Loucy (cell line): ENCODE results near the gene SARNP.

Experiments used
- H2AFZ ChIP-seq: fragments of 200-600 bp; sonication (generic); 2 replicates; pipeline ENCODE4 v1.6.0; 2016; ENCODE audit warnings: antibody characterized with exemption, mild to moderate bottlenecking, low read length, moderate library complexity
- H3F3A ChIP-seq: fragments of 200-600 bp; 2 replicates; pipeline ENCODE4 v1.6.0; 2016; ENCODE audit warnings: antibody characterized with exemption, low read depth, mild to moderate bottlenecking
- H3K27me3 ChIP-seq: fragments of 200-600 bp; sonication (generic); 2 replicates; pipeline ENCODE4 v1.6.1; 2014; ENCODE audit warnings: low read length, mild to moderate bottlenecking; ENCODE audit not compliant: insufficient read depth, poor library complexity, severe bottlenecking
- H3K36me3 ChIP-seq: fragments of 200-600 bp; sonication (generic); 2 replicates; pipeline ENCODE4 v1.6.1; 2016; ENCODE audit warnings: low read length; ENCODE audit not compliant: insufficient read depth
- H3K4me1 ChIP-seq: fragments of 200-600 bp; sonication (generic); 2 replicates; pipeline ENCODE4 v1.5.1; 2014; ENCODE audit warnings: low read length, mild to moderate bottlenecking; ENCODE audit not compliant: insufficient read depth, poor library complexity, severe bottlenecking
- H3K4me2 ChIP-seq: fragments of 200-600 bp; sonication (generic); 2 replicates; pipeline ENCODE4 v1.6.0; 2014; ENCODE audit warnings: antibody characterized with exemption, low read length, low read depth, mild to moderate bottlenecking; ENCODE audit not compliant: poor library complexity, severe bottlenecking
- H3K4me3 ChIP-seq: fragments of 200-600 bp; sonication (generic); 2 replicates; pipeline ENCODE4 v1.5.1; 2014; ENCODE audit warnings: low read length, mild to moderate bottlenecking, mixed read lengths; ENCODE audit not compliant: poor library complexity, severe bottlenecking
- H3K79me2 ChIP-seq: fragments of 200-600 bp; sonication (generic); 2 replicates; pipeline ENCODE4 v1.6.1; 2014; ENCODE audit warnings: low read length; ENCODE audit not compliant: insufficient read depth
- H3K9ac ChIP-seq: fragments of 200-600 bp; sonication (generic); 2 replicates; pipeline ENCODE4 v1.6.0; 2014; ENCODE audit warnings: mild to moderate bottlenecking, low read depth, low read length, moderate library complexity; ENCODE audit not compliant: poor library complexity, severe bottlenecking
- H3K9me2 ChIP-seq: fragments of 200-600 bp; sonication (generic); replicated peaks from 2 replicates; pipeline ENCODE4 v1.6.1; 2016; ENCODE audit warnings: low read depth, low read length, mixed read lengths
- H3K9me3 ChIP-seq: fragments of 200-600 bp; sonication (generic); 2 replicates; pipeline ENCODE4 v1.6.1; 2014; ENCODE audit warnings: mild to moderate bottlenecking, antibody characterized with exemption, low read length, low read depth; ENCODE audit not compliant: insufficient read depth
- H4K20me1 ChIP-seq: fragments of 200-600 bp; sonication (generic); 2 replicates; pipeline ENCODE4 v1.6.0; 2014; ENCODE audit warnings: antibody characterized with exemption, low read length, mild to moderate bottlenecking; ENCODE audit not compliant: insufficient read depth, poor library complexity, severe bottlenecking
- CTCF ChIP-seq: fragments of 200-600 bp; sonication (generic); conservative IDR thresholded peaks from 2 replicates; pipeline ENCODE4 v1.5.1; 2014; ENCODE audit warnings: mild to moderate bottlenecking, antibody characterized with exemption, low read length
- EZH2phosphoT487 ChIP-seq: fragments of 200-600 bp; IDR thresholded peaks from 2 replicates; pipeline ENCODE4 v1.6.1; 2018; ENCODE audit warnings: antibody characterized with exemption, mild to moderate bottlenecking, moderate library complexity, borderline replicate concordance

SARNP gene

GRCh38 chr12:55849616-55850343 is 32.3 kb upstream of the SARNP start:
- H3K9me3 ChIP-seq, result no peaks in the 10 kb centered on the region
- no peaks in the 10 kb centered on the region for H3K79me2 ChIP-seq
- H3K4me1 ChIP-seq, result no peaks in the 10 kb centered on the region
- TF ChIP-seq CTCF, result no peak
- no peak for TF ChIP-seq EZH2phosphoT487
- H3K9me2 ChIP-seq, result no peaks in the 10 kb centered on the region
- H3K4me3 ChIP-seq, result no peak overlapping the region
- H3F3A ChIP-seq, result no peaks in the 10 kb centered on the region
- H4K20me1 ChIP-seq, result no peaks in the 10 kb centered on the region
- H3K36me3 ChIP-seq, result no peaks in the 10 kb centered on the region
- H2AFZ ChIP-seq, result no peak overlapping the region
- H3K27me3 ChIP-seq, result no peaks in the 10 kb centered on the region
- no peak overlapping the region for H3K9ac ChIP-seq
- H3K4me2 ChIP-seq, result no peak overlapping the region

GRCh38 chr12:55847603-55848291 is 30.2 kb upstream of the SARNP start:
- TF ChIP-seq EZH2phosphoT487 (no peak), CTCF (no peak)
- no peak overlapping the region for H3K4me2 ChIP-seq

GRCh38 chr12:55847033-55847432 is 29.5 kb upstream of the SARNP start:
- Histone ChIP-seq H3K27me3 (no peaks in the 10 kb centered on the region), H4K20me1 (no peaks in the 10 kb centered on the region), H3K4me3 (no peak overlapping the region), H3F3A (no peaks in the 10 kb centered on the region), H2AFZ (0 out of 2 replicates have a peak overlapping the region, but pooled peaks have one; percentile 62), H3K9me3 (no peaks in the 10 kb centered on the region), H3K9me2 (no peaks in the 10 kb centered on the region), H3K4me2 (no peak overlapping the region), H3K36me3 (no peaks in the 10 kb centered on the region), H3K4me1 (no peaks in the 10 kb centered on the region), H3K79me2 (no peaks in the 10 kb centered on the region), H3K9ac (no peak overlapping the region)
- TF ChIP-seq EZH2phosphoT487 (no peak), CTCF (no peak)

More at GRCh38 chr12:55847603-55848291, 30.2 kb upstream of the SARNP start:
- Histone ChIP-seq H3K9me3 (no peaks in the 10 kb centered on the region), H3K79me2 (no peaks in the 10 kb centered on the region), H3K27me3 (no peaks in the 10 kb centered on the region), H3K9me2 (no peaks in the 10 kb centered on the region), H2AFZ (peak overlapping the region; percentile 66; the same call in 1 of the 2 replicates), H4K20me1 (no peaks in the 10 kb centered on the region), H3F3A (no peaks in the 10 kb centered on the region), H3K4me3 (no peak overlapping the region), H3K36me3 (no peaks in the 10 kb centered on the region), H3K9ac (no peak overlapping the region), H3K4me1 (no peaks in the 10 kb centered on the region)
